ENCODE results near the gene COLEC11.

COLEC11 gene

DNA sequence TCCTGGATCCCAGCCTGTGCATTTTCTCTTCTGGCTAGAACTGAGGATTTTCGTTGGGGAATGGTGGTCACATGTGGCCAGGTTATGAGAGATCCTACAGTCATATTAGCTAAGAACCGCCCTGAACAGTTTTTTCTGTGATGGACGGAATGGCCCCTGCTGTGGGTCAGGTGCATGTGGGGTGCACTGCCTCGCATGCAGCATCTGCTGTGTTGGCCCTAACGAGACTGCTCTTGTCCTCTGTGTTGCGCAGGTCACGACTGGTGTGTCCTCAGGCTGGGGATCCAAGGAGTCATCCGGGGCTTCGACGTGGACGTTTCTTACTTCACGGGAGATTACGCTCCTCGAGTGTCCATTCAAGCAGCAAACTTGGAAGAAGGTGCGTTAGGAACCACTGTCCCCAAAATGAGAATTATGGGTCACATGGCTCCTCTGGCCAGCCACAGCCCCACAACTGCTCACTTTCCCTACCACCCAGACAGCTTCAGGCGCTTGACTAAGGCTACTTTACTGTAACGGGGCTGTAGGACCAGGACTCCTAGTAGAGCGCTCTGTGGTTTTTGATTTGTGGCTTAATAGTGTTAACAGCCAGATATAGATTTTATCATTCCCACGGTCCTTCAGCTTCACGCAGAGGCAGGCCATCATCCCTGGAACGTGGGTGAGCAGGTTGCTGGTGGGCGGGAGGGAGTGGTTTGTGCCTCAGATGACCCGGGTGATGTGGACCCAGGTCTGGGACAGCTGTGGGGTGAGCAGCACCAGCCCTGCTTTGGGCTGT, 84.9 kb downstream of the COLEC11 start:
- ChIA-PET POLR2A (no interaction called here), CTCF (interaction anchor here (0.6 kb wide), 1 partner anchor 8 kb away, joined by 4 read pairs; no protein-coding TSS in a partner anchor)
- H3K4me3 ChIP-seq (ENCODE audit: low read depth, low read length), result no peak overlapping the region
- H3K9me3 ChIP-seq (ENCODE audit: control insufficient read depth, insufficient read depth, low read depth, low read length), result no peaks in the 10 kb centered on the region
- H3K36me3 ChIP-seq (ENCODE audit: control insufficient read depth in 2 of 2, insufficient read depth in 1 of 2, low read length in 2 of 2), result no peaks in the 10 kb centered on the region
- TF ChIP-seq ZBTB8A (tag by site-specific recombination; IDR thresholded peaks at IDR 0.05), result no peak
- TF ChIP-seq, protein P1, sequence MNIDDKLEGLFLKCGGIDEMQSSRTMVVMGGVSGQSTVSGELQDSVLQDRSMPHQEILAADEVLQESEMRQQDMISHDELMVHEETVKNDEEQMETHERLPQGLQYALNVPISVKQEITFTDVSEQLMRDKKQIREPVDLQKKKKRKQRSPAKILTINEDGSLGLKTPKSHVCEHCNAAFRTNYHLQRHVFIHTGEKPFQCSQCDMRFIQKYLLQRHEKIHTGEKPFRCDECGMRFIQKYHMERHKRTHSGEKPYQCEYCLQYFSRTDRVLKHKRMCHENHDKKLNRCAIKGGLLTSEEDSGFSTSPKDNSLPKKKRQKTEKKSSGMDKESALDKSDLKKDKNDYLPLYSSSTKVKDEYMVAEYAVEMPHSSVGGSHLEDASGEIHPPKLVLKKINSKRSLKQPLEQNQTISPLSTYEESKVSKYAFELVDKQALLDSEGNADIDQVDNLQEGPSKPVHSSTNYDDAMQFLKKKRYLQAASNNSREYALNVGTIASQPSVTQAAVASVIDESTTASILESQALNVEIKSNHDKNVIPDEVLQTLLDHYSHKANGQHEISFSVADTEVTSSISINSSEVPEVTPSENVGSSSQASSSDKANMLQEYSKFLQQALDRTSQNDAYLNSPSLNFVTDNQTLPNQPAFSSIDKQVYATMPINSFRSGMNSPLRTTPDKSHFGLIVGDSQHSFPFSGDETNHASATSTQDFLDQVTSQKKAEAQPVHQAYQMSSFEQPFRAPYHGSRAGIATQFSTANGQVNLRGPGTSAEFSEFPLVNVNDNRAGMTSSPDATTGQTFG (tag by site-specific recombination; IDR thresholded peaks at IDR 0.05; ENCODE audit: borderline replicate concordance), result no peak
- TF ChIP-seq ZFP41 (tag by site-specific recombination; IDR thresholded peaks at IDR 0.05; ENCODE audit: borderline replicate concordance), result no peak
- TF ChIP-seq, protein P2, sequence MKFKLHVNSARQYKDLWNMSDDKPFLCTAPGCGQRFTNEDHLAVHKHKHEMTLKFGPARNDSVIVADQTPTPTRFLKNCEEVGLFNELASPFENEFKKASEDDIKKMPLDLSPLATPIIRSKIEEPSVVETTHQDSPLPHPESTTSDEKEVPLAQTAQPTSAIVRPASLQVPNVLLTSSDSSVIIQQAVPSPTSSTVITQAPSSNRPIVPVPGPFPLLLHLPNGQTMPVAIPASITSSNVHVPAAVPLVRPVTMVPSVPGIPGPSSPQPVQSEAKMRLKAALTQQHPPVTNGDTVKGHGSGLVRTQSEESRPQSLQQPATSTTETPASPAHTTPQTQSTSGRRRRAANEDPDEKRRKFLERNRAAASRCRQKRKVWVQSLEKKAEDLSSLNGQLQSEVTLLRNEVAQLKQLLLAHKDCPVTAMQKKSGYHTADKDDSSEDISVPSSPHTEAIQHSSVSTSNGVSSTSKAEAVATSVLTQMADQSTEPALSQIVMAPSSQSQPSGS (tag by site-specific recombination; IDR thresholded peaks at IDR 0.05; ENCODE audit: low read depth), result no peak
- no peak for TF ChIP-seq ZNF37A (tag by site-specific recombination; IDR thresholded peaks at IDR 0.05)
- TF ChIP-seq, protein P3, sequence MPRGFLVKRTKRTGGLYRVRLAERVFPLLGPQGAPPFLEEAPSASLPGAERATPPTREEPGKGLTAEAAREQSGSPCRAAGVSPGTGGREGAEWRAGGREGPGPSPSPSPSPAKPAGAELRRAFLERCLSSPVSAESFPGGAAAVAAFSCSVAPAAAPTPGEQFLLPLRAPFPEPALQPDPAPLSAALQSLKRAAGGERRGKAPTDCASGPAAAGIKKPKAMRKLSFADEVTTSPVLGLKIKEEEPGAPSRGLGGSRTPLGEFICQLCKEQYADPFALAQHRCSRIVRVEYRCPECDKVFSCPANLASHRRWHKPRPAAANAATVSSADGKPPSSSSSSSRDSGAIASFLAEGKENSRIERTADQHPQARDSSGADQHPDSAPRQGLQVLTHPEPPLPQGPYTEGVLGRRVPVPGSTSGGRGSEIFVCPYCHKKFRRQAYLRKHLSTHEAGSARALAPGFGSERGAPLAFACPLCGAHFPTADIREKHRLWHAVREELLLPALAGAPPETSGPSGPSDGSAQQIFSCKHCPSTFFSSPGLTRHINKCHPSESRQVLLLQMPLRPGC (tag by site-specific recombination; IDR thresholded peaks at IDR 0.05), result no peak
- TF ChIP-seq EGR2 (tag by site-specific recombination; IDR thresholded peaks at IDR 0.05; ENCODE audit: low read depth), result no peak
- TF ChIP-seq SETDB1 (IDR thresholded peaks at IDR 0.05; ENCODE audit: insufficient read length, low read length), result no peak
- TF ChIP-seq ZNF274 (IDR thresholded peaks at IDR 0.05; ENCODE audit: low read length), result no peak
- no peak for TF ChIP-seq ZNF274 (tag by site-specific recombination; IDR thresholded peaks at IDR 0.05; ENCODE audit: borderline replicate concordance)
- TF ChIP-seq ZNF140 (tag by site-specific recombination; IDR thresholded peaks at IDR 0.05), result no peak
- TF ChIP-seq, protein P4, sequence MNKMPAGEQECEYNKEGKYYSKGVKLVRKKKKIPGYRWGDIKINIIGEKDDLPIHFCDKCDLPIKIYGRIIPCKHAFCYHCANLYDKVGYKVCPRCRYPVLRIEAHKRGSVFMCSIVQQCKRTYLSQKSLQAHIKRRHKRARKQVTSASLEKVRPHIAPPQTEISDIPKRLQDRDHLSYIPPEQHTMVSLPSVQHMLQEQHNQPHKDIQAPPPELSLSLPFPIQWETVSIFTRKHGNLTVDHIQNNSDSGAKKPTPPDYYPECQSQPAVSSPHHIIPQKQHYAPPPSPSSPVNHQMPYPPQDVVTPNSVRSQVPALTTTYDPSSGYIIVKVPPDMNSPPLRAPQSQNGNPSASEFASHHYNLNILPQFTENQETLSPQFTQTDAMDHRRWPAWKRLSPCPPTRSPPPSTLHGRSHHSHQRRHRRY (tag by site-specific recombination; IDR thresholded peaks at IDR 0.05), result no peak
- TF ChIP-seq, protein P5, sequence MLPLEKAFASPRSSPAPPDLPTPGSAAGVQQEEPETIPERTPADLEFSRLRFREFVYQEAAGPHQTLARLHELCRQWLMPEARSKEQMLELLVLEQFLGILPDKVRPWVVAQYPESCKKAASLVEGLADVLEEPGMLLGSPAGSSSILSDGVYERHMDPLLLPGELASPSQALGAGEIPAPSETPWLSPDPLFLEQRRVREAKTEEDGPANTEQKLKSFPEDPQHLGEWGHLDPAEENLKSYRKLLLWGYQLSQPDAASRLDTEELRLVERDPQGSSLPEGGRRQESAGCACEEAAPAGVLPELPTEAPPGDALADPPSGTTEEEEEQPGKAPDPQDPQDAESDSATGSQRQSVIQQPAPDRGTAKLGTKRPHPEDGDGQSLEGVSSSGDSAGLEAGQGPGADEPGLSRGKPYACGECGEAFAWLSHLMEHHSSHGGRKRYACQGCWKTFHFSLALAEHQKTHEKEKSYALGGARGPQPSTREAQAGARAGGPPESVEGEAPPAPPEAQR (tag by site-specific recombination; IDR thresholded peaks at IDR 0.05), result no peak
- TF ChIP-seq ZNF624 (tag by site-specific recombination; IDR thresholded peaks at IDR 0.05), result no peak
- TF ChIP-seq, protein P6, sequence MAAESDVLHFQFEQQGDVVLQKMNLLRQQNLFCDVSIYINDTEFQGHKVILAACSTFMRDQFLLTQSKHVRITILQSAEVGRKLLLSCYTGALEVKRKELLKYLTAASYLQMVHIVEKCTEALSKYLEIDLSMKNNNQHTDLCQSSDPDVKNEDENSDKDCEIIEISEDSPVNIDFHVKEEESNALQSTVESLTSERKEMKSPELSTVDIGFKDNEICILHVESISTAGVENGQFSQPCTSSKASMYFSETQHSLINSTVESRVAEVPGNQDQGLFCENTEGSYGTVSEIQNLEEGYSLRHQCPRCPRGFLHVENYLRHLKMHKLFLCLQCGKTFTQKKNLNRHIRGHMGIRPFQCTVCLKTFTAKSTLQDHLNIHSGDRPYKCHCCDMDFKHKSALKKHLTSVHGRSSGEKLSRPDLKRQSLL (tag by site-specific recombination; IDR thresholded peaks at IDR 0.05), result no peak
- H3K4me1 ChIP-seq (ENCODE audit: control insufficient read depth, insufficient read depth, low read length), result no peaks in the 10 kb centered on the region
- H3K27ac ChIP-seq (ENCODE audit: extremely low read depth, low read depth, low read length), result no peak overlapping the region

Data from HEK293 (cell line).